ENCODE results near the gene CBX5. TPM values are rescaled to one million over a fixed set of nuclear protein-coding genes. Genes with fewer than 3 reads are reported as not detected.
"Not testable (repeated sequence)": the region's sequence is repeated elsewhere in the genome, so short reads cannot be mapped to it uniquely, and the experiment has no call there.

The CBX5 gene
- polyA plus RNA-seq, 12 donors: 57.6 to 108 (median 87.4) TPM

DNA sequence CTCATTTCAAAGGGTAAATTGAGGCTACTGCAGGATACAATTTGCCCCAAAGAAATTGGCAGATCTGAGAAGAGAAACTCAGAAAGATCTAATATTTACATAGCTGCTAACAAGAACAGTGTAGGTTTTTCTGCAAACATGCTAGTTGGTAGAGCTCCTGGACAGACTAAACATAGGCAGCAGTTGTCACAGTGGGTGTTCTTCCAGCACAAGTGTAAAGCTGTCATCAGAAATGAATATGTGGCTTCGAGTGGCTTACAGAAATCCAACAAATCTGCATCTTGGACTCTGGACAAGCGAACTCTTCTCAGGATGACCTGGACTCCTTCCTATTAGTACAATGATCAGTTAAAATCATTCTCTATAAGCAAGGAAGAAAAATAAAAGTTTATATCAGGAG lies 5.9 kb downstream of the CBX5 start:
- DNase-seq: no peak

DNA sequence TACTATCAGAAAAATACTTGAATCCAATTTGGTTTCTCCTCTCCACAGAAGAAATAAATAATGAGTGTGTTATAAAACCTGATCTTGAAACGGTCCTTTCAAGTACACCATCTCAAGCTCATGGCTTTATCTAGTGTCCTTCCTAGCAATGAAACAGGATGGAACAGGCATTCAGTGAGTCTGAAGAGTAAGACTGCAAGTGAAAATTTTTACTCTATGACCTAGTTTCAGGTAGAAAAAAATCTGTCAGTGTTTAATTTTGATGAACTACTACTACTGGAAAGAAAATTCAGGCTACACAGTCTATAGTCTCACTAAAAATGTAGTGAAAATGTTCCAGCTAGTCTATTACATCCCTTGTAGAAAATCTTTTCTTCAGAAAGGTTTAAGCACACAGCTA lies 7.7 kb downstream of the CBX5 start:
- DNase-seq: no peak

DNA sequence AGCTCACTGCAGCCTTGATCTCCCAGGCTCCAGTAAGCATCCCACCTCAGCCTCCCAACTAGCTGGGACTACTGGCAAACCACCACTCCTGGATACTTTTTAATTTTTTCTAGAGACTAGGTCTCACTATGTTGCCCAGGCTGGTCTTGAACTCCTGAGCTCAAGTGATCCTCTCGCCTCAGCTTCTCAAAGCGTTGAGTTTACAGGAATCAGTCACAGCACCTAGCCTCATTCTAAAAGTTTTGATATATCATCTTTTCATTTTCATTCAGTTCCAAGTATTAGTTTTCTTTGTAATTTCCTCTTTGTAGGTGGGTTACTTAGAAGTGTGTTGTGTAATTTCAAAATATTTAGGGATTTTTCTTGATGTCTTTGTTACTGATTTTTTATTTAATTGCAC lies 9.6 kb downstream of the CBX5 start:
- no peak for DNase-seq

DNA sequence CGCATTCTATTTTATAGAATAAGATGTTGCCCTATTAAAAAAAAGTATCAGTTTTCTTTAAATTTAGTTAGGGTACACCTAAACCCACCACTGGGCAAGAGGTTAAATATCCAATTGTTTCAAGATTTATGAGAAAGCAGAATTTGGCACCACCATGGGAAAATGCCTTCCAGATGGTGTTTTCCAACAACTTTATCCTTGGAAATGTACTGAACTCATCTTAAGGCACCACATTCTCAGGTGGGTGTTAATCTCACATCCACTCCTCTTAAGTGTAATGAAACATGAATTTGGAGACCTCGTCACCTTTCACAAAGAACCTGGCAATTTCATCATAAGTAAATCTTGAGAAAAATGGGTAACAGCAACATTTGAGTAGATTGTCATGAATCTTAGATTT lies 13.1 kb downstream of the CBX5 start:
- DNase-seq: no peak

DNA sequence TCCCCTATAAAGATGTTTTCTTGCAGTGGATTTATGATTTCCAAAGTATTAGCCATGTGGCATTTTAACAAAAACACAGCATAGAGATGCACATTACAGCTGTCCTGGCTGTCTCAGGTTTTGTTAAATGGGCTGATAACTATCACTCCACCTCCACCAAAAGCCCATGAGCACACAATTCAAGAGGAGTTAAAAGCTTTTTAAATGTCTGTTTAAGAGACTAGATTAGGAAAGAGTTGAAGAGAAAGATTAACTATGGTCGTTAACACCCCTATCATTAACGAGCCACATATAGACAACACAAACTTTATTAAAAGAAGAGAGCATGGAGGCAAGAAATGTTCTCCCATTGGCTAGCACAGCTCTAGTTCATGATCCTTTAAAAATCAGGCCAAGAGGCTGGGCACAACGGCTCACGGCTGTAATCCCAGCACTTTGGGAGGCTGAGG lies 14.5 kb downstream of the CBX5 start:
- no peak for DNase-seq

DNA sequence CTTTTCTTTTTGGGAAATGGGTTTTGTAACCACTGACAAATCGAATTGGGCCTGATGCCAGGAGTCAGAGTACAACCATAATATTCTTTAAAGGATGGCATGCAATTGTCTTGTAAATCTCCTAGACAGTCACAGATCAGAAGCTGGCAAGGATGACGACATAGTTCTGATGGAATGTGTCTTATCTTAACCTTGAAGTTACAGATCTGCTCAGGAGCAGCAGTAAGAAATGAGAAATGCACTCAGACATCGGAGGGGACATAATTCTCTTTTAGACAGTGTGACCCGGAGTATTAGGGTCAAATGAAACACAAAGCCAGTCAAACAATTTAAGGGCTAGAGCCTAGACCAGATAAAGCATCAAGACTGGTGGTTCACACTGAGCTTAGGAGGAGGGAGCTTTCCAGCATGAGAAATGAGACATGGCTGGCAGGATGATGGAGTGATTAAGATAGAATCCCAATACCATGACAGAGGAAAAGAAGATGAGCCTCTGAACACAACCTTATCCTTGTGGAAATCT lies 17.5 kb downstream of the CBX5 start:
- DNase-seq: no peak

DNA sequence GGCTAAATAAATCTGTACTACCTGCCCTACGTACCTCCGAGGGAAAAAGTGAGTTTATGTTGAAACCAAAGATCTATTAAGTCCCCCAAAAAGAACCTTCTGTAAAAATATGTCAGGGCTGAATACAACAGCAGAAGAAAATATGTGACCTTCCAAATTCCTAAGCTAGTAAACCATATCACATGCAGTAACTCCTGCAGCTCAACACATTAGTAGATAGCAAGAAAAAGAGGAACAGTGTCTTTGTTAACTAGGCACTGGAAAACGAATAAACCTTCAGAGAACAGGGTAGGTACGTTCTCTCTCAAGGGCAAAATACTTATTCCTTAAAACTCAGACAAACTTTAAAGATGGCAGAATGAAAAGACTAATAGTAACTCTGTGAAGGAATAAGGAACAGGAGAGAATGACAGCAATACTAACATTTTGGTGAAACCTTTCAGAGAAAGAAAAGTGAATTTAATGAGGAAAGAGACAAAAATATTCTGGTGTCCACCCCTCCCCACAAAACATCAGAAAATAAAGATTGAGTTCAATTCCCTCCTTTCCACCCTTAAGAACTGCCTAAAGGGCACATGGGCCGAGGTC lies 18.0 kb downstream of the CBX5 start:
- no peak for DNase-seq

DNA sequence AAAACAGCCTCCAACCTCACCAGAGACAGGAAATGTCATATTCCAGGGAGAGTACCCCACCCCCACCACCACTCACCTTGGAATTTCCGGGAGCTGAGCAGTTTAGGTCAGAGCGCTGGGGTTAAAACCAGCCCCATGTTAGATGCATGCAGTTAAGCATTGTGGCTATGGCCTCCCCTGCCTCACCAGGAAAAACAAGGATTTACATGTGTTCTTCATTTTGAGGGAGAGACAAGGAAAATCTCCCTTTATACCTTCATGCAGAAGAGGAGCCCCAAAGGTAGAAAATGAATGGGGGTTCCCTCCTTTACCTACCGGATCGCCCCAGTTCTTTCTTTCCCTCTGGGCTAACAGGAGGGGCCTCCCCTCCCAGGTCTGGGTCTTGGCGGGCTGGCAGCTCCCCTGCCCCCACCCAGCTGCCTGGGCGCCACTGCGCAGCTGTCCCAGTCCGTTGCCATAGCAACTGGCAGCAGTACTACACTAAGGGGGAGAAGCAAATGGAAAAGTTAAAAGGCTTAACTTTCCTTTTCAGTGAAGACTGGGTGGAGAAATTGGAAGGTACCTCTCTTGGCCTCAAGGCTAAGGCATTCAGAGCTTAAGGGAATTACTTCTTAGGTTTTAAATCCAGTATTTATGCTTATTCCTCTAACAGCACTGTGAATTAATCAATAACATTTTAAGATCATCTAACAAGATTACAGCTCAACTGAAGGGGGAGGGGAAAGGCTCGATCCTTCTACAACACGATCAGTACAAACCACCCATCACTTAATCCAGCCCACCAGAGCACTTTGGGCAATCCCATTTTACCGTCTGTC lies 20.5 kb downstream of the CBX5 start:
- DNase-seq: peak; percentile 94

DNA sequence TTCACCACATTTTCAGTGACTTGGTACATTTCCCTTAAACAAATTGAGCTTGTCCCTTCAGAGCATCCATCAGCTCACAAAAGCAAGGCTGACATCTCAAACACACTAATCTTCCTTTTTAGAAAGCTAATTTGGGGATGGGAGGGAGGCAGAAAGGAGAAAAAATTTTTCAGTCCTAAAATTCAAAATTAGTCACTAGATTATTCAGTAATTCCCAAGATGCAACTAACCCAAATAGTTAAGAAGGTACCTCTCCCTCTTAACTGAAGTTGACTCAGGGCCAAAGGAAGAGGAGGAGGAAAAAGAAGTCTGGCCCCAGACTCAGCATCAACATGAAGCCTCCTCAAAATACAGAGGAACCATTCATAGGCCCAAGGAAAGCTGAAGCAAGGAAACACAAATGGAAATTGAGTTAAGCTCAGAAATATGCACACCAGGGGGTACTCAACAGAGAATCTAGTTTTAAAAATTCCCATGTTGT lies 21.7 kb downstream of the CBX5 start:
- DNase-seq: no peak

DNA sequence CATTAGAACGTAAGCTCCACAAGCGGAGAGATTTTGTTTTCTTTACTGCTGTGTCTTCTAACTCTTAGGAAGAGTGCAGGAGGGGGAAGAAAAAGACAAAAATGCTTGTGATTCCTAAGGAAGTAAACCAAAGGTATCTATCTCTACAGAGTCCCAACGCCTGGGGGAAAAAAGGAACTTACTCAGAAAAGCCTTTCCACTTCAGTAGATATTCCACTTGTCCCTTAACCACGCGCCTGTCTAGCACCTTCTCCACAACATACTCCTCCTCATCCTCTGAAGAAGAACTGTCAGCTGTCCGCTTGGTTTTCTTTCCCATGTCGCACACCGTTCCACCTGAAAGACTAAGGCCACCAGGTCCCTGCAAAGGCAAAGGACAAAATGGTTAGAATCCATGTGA lies 22.6 kb downstream of the CBX5 start:
- no peak for DNase-seq

DNA sequence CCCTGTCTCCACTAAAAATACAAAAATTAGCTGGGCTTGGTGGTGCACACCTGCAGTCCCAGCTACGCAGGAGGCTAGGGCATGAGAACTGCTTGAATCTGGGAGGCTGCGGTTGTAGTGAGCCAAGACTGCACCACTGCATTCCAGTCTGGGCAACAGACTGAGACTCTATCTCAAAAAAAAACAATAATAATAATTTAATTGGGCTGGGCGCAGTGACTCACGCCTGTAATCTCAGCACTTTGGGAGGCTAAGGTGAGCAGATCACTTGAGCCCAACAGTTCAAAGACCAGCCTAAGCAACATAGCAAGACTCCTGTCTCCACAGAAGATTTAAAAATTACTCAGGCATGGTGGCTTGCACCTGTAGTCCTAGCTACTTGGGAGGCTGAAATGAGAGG lies 26.7 kb downstream of the CBX5 start:
- DNase-seq: no peak

DNA sequence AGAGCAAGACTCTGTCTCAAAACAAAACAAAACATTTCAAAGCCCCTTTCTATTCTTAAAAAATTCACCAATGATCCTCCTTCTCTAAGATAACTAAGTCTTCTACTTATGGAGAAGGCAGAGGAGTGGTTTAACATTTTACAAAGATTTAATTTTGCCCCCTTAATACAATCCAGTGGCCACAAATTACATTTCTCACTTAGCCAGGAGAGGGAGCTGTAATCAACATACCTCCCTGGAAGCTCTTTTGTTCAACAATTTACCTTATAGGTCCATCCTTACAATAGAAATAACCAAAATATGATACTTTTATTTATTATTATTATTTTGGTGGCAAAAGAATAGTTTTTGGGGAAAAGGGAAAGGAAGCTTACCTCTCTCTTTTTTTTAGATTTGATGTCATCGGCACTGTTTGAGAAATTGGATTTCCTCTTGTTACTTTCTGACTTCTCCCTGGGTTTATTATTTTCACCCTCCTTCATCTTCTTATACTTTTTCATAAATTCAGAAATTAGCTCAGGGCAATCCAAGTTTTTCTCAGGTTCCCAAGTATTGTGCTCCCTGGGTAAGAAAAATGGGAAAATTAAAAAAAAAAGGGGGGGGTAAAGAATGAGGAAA lies 28.1 kb downstream of the CBX5 start:
- no peak for DNase-seq

DNA sequence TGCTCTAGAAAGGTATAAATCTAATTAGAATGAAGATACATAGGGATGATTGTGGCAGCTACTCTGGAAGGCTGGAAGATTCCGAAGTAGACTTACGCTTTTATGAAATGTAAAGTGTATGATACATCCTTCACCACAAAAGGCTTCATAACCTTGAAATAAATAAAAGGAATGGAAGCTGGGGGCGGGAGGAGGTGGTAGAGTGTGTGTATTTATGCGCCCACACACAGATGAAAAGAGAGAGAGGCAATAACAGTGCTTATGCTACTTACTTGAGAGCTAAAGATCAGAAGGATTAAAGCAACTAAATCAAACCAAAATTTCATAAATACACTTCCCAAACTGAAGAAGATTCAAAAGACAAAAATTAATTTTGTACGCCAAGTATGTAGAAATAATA lies 30.4 kb downstream of the CBX5 start:
- no peak for DNase-seq

DNA sequence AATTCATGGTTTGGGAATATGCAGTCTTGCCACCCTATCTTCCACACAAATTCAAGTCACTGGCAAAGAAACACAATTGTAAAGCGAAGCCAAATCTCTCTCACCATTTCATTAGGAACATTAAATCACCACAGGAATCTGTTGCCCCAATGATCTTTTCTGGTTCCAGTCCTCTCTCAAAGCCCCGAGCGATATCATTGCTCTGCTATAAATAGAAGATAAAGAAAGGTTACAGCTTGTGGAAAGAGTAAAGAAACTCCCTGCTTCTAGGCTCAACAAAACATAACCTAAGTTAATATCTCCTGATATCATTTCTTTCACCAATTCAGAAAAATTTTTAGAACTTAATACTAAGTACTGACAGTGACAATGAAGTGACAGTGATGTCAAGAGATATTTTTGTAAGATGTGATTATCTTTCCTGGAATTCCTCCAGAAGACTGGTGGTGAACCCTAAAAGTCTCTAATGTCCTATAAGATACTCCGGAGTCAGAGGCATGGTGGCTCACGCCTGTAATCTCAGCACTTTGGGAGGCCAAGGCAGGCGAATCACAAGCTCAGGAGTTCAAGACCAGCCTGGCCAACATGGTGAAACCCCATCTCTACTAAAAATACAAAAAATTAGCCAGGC lies 33.8 kb downstream of the CBX5 start:
- DNase-seq: no peak

DNA sequence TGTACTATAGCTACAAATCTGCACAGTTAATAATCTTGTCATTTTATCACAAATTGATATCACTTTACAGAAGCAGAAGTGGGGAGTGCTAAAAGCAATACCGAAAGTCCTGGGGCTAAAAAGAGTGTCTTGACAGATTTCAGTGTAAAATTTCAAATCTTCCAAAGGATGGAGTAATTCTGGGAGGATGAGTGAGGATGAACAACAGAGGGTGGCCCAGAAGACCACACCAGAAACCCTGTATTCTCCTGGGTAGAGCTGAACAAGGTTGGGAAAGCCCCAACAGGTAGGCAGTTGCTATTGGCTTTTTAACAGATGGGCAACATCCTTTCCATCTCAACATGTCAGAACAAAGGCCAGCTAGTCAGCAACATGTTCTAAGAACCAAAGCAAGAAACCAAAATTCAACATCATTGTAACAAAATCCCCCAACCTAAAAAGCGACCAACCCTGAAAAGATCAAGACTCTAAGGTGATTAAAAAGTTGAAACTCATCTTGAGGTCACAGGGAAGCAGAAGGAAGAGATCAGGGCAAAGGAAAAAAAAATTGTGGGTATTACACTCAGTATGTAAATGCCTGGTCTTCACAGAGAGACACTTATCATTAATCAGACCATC lies 38.8 kb downstream of the CBX5 start:
- DNase-seq: no peak

DNA sequence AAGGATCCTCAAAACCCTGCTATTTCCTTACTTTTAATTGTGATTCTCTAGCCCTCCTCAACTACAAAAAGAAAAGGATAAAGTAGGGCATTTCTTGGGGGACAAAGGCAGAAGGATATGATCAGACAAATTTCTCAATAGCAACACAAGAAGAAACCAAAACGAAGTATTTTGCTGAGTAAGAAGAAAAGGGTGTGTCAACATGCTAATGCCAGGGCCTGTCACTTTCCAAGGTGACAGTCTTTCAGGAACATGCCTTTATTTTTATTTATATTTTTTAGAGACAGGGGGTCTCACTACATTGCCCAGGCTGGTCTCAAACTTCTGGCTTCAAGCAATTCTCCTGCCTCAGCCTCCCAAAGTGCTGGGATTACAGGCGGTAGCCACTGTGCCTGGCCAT lies 39.8 kb downstream of the CBX5 start:
- DNase-seq: no peak

DNA sequence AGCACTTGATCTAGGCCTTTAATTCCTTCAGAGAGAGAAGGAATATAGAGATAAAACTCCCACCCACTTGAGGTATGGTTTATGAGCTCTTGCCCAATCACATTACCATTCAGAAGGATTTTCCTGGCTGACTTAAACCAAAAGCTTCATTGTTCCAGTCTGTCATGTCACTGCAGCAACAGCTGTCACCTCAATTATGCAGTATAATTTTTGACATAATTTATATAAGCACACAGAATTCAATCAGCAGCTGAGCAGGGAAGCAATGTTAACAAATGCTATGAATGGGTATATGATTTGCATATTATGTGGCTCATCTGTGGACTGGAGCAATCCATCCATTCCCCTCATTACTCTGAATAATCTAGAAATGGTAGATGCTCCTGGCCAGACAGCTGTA lies 40.3 kb downstream of the CBX5 start:
- no peak for DNase-seq

DNA sequence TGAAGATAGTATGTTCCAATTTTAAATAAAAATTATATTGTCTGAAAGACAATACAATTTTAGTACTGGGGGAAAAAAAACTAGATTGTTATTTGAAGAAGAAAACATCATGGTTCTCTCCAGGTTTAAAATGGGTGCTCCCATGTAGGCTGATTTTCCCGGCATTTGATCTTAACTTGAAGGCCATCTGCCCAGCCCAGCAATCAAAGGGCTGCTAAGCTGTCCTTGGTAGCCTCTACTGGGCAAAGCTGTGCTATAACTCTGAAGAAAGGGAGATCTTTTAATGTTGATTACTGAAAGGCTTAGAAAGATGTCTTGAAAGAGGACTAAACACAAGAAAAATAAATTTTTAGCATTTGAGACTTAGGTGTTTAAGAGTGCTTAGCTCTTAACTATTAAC lies 41.4 kb downstream of the CBX5 start:
- no peak for DNase-seq

DNA sequence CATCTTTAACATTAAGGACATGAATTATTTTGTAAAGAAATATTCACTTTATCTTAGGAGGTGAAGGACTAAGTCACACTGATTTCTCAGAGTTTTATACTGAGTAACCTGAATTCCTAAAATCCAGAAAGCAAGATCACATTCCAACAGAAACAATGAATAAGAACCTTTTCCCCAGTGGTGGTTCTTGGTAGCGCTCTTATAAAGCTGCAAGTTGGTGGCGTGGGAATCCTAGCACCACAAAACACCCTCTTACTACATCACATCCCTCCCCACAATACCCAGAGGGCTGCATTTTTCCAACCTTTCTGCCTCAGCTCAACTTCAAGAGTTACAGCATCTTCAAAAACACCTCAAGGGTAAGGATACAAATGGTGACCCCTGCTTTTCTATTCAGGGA lies 47.1 kb downstream of the CBX5 start:
- no peak for DNase-seq

DNA sequence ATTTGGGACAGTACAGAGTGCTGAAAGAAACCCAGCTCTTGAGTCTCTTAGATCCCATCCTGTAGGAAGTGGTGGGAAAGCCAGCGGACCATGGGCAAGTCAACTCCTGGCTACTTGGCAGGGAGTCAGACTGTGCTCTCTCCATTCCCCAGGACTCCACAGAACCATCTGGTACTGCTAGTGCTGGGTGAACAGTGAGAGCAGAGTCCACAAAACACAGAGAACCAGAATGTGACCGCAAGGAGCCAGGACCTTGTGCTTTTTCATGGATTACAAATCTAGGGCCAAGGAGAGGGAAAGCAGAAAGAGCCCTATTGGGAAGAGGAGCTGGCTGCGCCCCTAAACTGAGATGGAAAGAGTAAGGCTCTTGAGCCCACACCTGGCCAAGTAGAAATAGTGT lies 48.7 kb downstream of the CBX5 start:
- DNase-seq: not testable (repeated sequence)

DNA sequence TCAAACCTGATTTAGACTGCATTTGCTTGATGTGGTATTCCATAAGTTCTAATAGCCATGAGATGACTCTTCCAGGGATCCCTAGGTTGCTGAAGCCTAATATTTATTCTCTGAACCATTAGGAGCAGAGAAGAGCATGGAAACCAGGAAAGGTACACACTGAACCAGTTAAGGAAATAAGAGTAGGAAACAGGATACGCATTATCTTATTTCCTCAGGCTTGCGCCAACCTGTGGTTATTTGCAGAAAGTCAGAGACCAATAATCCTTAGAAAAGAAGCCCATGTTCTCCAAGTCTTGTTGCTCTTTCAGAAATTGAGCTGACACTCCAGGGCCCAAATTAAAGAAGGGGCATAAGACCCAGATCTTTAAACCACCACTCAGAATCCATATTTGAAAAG lies 49.4 kb downstream of the CBX5 start:
- DNase-seq: no peak

DNA sequence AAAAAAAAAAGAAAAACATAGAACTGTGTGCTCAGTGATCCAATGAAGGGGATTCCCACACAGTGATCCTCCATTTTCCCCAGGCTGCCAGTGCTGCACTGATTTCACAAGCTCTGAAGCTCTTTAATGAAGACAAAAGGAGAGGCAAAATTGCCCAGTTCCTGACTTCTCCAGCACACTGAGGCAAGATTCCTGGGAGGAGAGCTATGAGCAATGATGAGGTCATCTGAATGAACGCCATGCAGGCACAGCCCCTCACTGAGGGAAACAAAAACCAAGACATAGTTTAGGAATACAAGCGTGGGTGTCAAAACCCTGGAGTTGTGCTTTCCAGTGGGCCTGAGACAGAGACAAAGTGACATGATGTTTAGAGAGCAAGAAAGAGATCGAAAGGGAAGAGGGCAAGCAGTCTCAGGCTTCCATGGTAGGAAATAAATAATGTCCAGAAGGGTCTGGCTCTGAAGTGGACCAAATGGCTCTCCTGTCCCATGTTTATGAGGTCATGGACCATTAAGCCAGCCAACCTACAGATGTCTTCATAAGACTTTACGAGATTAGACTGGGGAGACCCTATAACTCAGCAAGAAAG lies 50.2 kb downstream of the CBX5 start:
- DNase-seq: no peak

Data from muscle of arm (tissue), 12 donors.